ENCODE data around the gene CDH23.

CDH23 gene

GRCh38 chr10:71710519-71710918 is 313.8 kb downstream of the CDH23 start (continued):
- TF ChIP-seq, protein P1, sequence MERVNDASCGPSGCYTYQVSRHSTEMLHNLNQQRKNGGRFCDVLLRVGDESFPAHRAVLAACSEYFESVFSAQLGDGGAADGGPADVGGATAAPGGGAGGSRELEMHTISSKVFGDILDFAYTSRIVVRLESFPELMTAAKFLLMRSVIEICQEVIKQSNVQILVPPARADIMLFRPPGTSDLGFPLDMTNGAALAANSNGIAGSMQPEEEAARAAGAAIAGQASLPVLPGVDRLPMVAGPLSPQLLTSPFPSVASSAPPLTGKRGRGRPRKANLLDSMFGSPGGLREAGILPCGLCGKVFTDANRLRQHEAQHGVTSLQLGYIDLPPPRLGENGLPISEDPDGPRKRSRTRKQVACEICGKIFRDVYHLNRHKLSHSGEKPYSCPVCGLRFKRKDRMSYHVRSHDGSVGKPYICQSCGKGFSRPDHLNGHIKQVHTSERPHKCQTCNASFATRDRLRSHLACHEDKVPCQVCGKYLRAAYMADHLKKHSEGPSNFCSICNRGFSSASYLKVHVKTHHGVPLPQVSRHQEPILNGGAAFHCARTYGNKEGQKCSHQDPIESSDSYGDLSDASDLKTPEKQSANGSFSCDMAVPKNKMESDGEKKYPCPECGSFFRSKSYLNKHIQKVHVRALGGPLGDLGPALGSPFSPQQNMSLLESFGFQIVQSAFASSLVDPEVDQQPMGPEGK (CRISPR knock-in tag; IDR thresholded peaks at IDR 0.05; ENCODE audit: borderline replicate concordance) = no peak
- TF ChIP-seq CREB5 (CRISPR knock-in tag; IDR thresholded peaks at IDR 0.05; ENCODE audit: low read depth) (no peak), POU6F1 (CRISPR knock-in tag; IDR thresholded peaks at IDR 0.05; ENCODE audit: borderline replicate concordance, low read depth) (no peak)

- TF ChIP-seq CREB5 (CRISPR knock-in tag; IDR thresholded peaks at IDR 0.05; ENCODE audit: low read depth) = no peak
- no peak for TF ChIP-seq PPARA (CRISPR knock-in tag; IDR thresholded peaks at IDR 0.05; ENCODE audit: borderline replicate concordance)
- TF ChIP-seq ZNF8 (CRISPR knock-in tag; IDR thresholded peaks at IDR 0.05) = no peak
- TF ChIP-seq ESRRG (CRISPR knock-in tag; IDR thresholded peaks at IDR 0.05) = no peak
- TF ChIP-seq TCF4 (CRISPR knock-in tag; IDR thresholded peaks at IDR 0.05; ENCODE audit: borderline replicate concordance) = no peak
- TF ChIP-seq POU6F1 (CRISPR knock-in tag; IDR thresholded peaks at IDR 0.05; ENCODE audit: borderline replicate concordance, low read depth) = no peak
- TF ChIP-seq RARB (CRISPR knock-in tag; IDR thresholded peaks at IDR 0.05) = no peak
- no peak for TF ChIP-seq ARNTL (CRISPR knock-in tag; IDR thresholded peaks at IDR 0.05; ENCODE audit: borderline replicate concordance, low read depth)
- TF ChIP-seq, protein P1 (CRISPR knock-in tag; IDR thresholded peaks at IDR 0.05; ENCODE audit: borderline replicate concordance) = no peak
- TF ChIP-seq SNAI2 (CRISPR knock-in tag; IDR thresholded peaks at IDR 0.05) = no peak
- TF ChIP-seq ISL1 (CRISPR knock-in tag; IDR thresholded peaks at IDR 0.05) = no peak
- TF ChIP-seq ZFP30 (CRISPR knock-in tag; IDR thresholded peaks at IDR 0.05) = no peak
- no peak for TF ChIP-seq ZC3H10 (CRISPR knock-in tag; IDR thresholded peaks at IDR 0.05)
- TF ChIP-seq, protein P2, sequence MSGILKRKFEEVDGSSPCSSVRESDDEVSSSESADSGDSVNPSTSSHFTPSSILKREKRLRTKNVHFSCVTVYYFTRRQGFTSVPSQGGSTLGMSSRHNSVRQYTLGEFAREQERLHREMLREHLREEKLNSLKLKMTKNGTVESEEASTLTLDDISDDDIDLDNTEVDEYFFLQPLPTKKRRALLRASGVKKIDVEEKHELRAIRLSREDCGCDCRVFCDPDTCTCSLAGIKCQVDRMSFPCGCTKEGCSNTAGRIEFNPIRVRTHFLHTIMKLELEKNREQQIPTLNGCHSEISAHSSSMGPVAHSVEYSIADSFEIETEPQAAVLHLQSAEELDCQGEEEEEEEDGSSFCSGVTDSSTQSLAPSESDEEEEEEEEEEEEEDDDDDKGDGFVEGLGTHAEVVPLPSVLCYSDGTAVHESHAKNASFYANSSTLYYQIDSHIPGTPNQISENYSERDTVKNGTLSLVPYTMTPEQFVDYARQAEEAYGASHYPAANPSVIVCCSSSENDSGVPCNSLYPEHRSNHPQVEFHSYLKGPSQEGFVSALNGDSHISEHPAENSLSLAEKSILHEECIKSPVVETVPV (CRISPR knock-in tag; IDR thresholded peaks at IDR 0.05) = no peak
- TF ChIP-seq ZFP3 (CRISPR knock-in tag; IDR thresholded peaks at IDR 0.05) = no peak
Measured at GRCh38 chr10:71711052-71711623, 314.4 kb downstream of the CDH23 start.

GRCh38 chr10:71712170-71712569 is 315.4 kb downstream of the CDH23 start:
- no peak for ATAC-seq
- TF ChIP-seq ARNTL (CRISPR knock-in tag; IDR thresholded peaks at IDR 0.05; ENCODE audit: borderline replicate concordance, low read depth) = no peak
- TF ChIP-seq, protein P2 (CRISPR knock-in tag; IDR thresholded peaks at IDR 0.05) = no peak
- TF ChIP-seq, protein P1 (CRISPR knock-in tag; IDR thresholded peaks at IDR 0.05; ENCODE audit: borderline replicate concordance) = no peak
- TF ChIP-seq ZC3H10 (CRISPR knock-in tag; IDR thresholded peaks at IDR 0.05) = no peak
- no peak for TF ChIP-seq ZFP30 (CRISPR knock-in tag; IDR thresholded peaks at IDR 0.05)
- no peak for TF ChIP-seq GLIS3 (CRISPR knock-in tag; IDR thresholded peaks at IDR 0.05)
- TF ChIP-seq SNAI2 (CRISPR knock-in tag; IDR thresholded peaks at IDR 0.05) = no peak
- TF ChIP-seq POU6F1 (CRISPR knock-in tag; IDR thresholded peaks at IDR 0.05; ENCODE audit: borderline replicate concordance, low read depth) = no peak
- TF ChIP-seq TOX (CRISPR knock-in tag; IDR thresholded peaks at IDR 0.05; ENCODE audit: borderline replicate concordance) = no peak

More at GRCh38 chr10:71711052-71711623, 314.4 kb downstream of the CDH23 start:
- ATAC-seq = no peak
